Mesothelial cell of epicardium (in vitro differentiated cells): ENCODE results near the gene TBC1D19. TPM values are rescaled to one million over a fixed set of nuclear protein-coding genes. Genes with fewer than 3 reads are reported as not detected.

Experiments
- DNase-seq, 2 experiments: peaks; one replicate each; pipeline ENCODE4 v3.0.0; 2021; ENCODE audit warnings: low spot score in 2 of 2; ENCODE audit not compliant: unreplicated experiment in 2 of 2
- H3K27ac Mint-ChIP-seq: 2 replicates; pipeline ENCODE4 v1.8.0; 2021; ENCODE audit warnings: mixed read lengths
- H3K27me3 Mint-ChIP-seq: 2 replicates; pipeline ENCODE4 v1.8.0; 2021; ENCODE audit warnings: low read depth, mixed read lengths
- H3K36me3 Mint-ChIP-seq: 2 replicates; pipeline ENCODE4 v1.8.0; 2021; ENCODE audit warnings: mixed read lengths
- H3K4me1 Mint-ChIP-seq: 2 replicates; pipeline ENCODE4 v1.8.0; 2021; ENCODE audit warnings: mixed read lengths
- H3K4me3 Mint-ChIP-seq: 2 replicates; pipeline ENCODE4 v1.8.0; 2021; ENCODE audit warnings: mild to moderate bottlenecking, moderate library complexity, mixed read lengths
- H3K9me3 Mint-ChIP-seq: 2 replicates; pipeline ENCODE4 v1.8.0; 2021; ENCODE audit warnings: mixed read lengths
- CTCF ChIP-seq: fragments of 200-600 bp; sonication (generic); IDR thresholded peaks from one replicate; pipeline ENCODE4 v1.5.0; 2021; ENCODE audit warnings: antibody characterized with exemption; ENCODE audit not compliant: unreplicated experiment
- total RNA-seq: library from RNA; stranded (reverse); gene quantifications from 3 replicates; pipeline ENCODE4 v1.2.1, GENCODE V29; 2021

The TBC1D19 gene
- total RNA-seq, 1 donor from 2014 or later = 15.7 TPM

DNA sequence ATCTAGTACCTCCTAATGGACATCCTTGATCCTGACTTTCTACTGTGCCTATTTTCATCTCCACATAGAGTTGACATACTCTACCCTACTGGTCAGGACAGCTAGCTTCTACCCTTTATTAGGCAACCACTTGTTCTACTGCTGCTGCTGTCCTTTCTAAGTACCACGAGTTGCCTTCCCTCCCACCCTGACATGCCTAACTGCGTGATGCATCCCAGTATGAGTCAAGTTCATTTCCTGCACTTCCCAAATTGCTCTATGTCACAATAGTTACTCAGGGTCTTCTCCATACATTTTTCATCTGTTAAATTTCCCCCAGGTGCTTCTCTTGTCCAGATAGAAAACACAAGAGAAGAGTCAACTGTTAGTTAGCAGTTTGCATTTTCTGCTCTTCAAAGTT is 133.4 kb downstream of the TBC1D19 start:
- H3K4me1 Mint-ChIP-seq = no peaks in the 10 kb centered on the region
- H3K27ac Mint-ChIP-seq = no peak overlapping the region
- H3K36me3 Mint-ChIP-seq = peaks cover 2% of the 10 kb centered on the region
- no peaks in the 10 kb centered on the region for H3K27me3 Mint-ChIP-seq
- H3K4me3 Mint-ChIP-seq = no peak overlapping the region
- TF ChIP-seq CTCF = no peak
- H3K9me3 Mint-ChIP-seq = no peaks in the 10 kb centered on the region
- no peak for DNase-seq

DNA sequence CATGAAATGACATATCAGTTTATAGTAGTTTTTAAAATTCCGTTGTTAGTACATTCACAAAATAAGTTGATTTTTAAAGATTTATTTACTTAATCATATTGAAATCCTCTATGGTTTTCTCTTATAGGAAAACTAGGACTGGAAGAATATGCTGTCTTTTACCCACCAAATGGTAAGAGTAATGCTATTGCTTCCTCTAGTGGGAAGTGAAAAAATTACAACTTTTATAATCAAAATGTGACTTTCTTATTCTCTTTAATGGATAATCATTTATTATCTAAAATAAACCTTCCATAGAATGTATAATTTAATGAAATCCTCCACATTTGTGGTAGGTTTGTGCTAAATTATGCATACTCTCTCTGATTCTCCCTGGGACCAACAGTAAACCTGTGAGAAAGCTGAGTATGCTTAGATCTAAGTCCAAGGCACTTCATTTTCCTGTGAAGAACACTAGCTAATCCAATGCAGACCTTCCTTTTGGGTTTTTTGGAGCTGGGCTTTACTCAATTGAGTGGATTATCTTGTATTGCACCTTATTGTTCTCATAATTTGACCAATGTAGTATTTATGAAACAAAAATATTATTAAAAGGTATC is 136.2 kb downstream of the TBC1D19 start:
- peak; percentile 61 for TF ChIP-seq CTCF
- Mint-ChIP-seq H3K4me1 (no peaks in the 10 kb centered on the region), H3K9me3 (no peaks in the 10 kb centered on the region), H3K27me3 (no peaks in the 10 kb centered on the region), H3K27ac (no peak overlapping the region), H3K36me3 (peaks cover 3% of the 10 kb centered on the region), H3K4me3 (no peak overlapping the region)
- no peak for DNase-seq

DNA sequence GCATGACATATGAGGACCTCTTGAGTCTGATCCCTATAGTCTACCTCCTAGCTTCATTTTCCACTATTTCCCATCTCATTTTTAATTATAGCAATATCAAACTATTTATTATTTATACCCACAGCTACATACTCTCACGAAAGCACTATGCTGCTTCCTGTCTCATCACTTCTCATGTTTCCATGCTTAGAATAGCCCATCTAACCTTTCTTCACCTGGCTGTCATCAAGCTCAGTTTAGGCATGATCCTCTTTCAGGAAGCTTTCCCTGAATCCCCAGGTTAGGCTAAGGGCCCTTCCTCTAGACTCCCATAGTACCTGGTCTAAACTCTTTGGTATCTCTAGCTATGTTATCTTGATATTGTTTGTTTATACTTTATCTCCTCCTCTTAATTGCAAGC is 137.8 kb downstream of the TBC1D19 start:
- peaks cover 10% of the 10 kb centered on the region for H3K4me1 Mint-ChIP-seq
- peaks cover 5% of the 10 kb centered on the region for H3K36me3 Mint-ChIP-seq
- TF ChIP-seq CTCF = no peak
- H3K9me3 Mint-ChIP-seq = no peaks in the 10 kb centered on the region
- H3K27me3 Mint-ChIP-seq = no peaks in the 10 kb centered on the region
- no peak overlapping the region for H3K27ac Mint-ChIP-seq
- DNase-seq = no peak
- H3K4me3 Mint-ChIP-seq = no peak overlapping the region

- Mint-ChIP-seq H3K4me1 (peaks cover 11% of the 10 kb centered on the region), H3K36me3 (peaks cover 3% of the 10 kb centered on the region), H3K27ac (no peak overlapping the region), H3K9me3 (no peaks in the 10 kb centered on the region), H3K27me3 (no peaks in the 10 kb centered on the region), H3K4me3 (no peak overlapping the region)
- no peak for DNase-seq
- TF ChIP-seq CTCF = no peak
These were observed 139.3 kb downstream of the TBC1D19 start for GRCh38 chr4:26723216-26723615.

DNA sequence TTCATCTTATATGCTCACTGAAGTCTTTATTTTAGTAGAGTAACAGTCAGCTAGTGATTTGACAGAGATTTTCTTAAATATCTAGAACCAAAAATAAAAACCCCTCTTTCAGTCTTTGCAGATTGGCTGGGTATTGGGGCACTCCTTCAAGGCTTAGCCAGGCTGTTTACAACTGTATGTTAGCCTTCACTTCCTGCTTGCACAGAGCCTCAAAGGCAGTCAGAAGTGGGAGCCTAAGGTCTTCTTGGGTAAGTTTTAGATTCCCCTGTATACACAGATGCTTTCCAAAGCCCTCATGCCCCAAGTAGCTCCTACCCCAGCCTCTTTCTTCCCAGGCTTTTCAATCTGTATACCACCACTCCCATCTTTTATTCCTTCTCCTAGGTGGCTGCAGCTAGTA is 140.7 kb downstream of the TBC1D19 start:
- Mint-ChIP-seq H3K27me3 (no peaks in the 10 kb centered on the region), H3K36me3 (peaks cover 3% of the 10 kb centered on the region), H3K9me3 (no peaks in the 10 kb centered on the region), H3K4me1 (peaks cover 11% of the 10 kb centered on the region), H3K4me3 (no peak overlapping the region), H3K27ac (no peak overlapping the region)
- DNase-seq = no peak
- TF ChIP-seq CTCF = no peak
